Smooth muscle cell (in vitro differentiated cells): ENCODE results near the gene BNC1. TPM values are rescaled to one million over a fixed set of nuclear protein-coding genes. Genes with fewer than 3 reads are reported as not detected.

Source experiments
- DNase-seq: peaks from one replicate; lab custom pipeline; 2025; ENCODE audit not compliant: unreplicated experiment; lab: John Stamatoyannopoulos, UW
- H2AFZ ChIP-seq: fragments of 200-600 bp; sonication (generic); 2 replicates; pipeline ENCODE4 v1.6.0; 2016; ENCODE audit warnings: antibody characterized with exemption, low read depth, mild to moderate bottlenecking
- H3F3A ChIP-seq: fragments of 200-600 bp; sonication (generic); 2 replicates; pipeline ENCODE4 v1.6.0; 2017; ENCODE audit warnings: antibody characterized with exemption, low read depth
- H3K27ac ChIP-seq: fragments of 200-600 bp; sonication (generic); 2 replicates; pipeline ENCODE4 v1.5.1; 2016; ENCODE audit warnings: low read depth, mild to moderate bottlenecking
- H3K27me3 ChIP-seq: fragments of 200-600 bp; sonication (generic); 2 replicates; pipeline ENCODE4 v1.6.1; 2016; ENCODE audit warnings: low read depth, mild to moderate bottlenecking
- H3K36me3 ChIP-seq: fragments of 200-600 bp; sonication (generic); 2 replicates; pipeline ENCODE4 v1.5.1; 2016; ENCODE audit warnings: low read depth
- H3K4me1 ChIP-seq: fragments of 200-600 bp; sonication (generic); 2 replicates; pipeline ENCODE4 v1.5.1; 2016; ENCODE audit warnings: low read depth
- H3K4me2 ChIP-seq: fragments of 200-600 bp; sonication (generic); 2 replicates; pipeline ENCODE4 v1.6.0; 2016; ENCODE audit warnings: mild to moderate bottlenecking
- H3K4me3 ChIP-seq: fragments of 200-600 bp; sonication (generic); 2 replicates; pipeline ENCODE4 v1.5.1; 2016; ENCODE audit warnings: mild to moderate bottlenecking
- H3K79me2 ChIP-seq: fragments of 200-600 bp; sonication (generic); 2 replicates; pipeline ENCODE4 v1.6.0; 2016; ENCODE audit warnings: low read depth, mild to moderate bottlenecking
- H3K9ac ChIP-seq: fragments of 200-600 bp; sonication (generic); 2 replicates; pipeline ENCODE4 v1.6.0; 2016; ENCODE audit warnings: low read depth
- H3K9me3 ChIP-seq: fragments of 200-600 bp; sonication (generic); replicated peaks from 2 replicates; pipeline ENCODE4 v1.5.1; 2016; ENCODE audit warnings: low read depth
- H4K20me1 ChIP-seq: fragments of 200-600 bp; sonication (generic); 2 replicates; pipeline ENCODE4 v1.6.0; 2016; ENCODE audit warnings: low read depth
- CTCF ChIP-seq: fragments of 200-600 bp; sonication (generic); IDR thresholded peaks from 2 replicates; pipeline ENCODE4 v1.5.1; 2017; ENCODE audit warnings: borderline replicate concordance, mild to moderate bottlenecking, antibody characterized with exemption; ENCODE audit not compliant: insufficient read depth, poor library complexity, severe bottlenecking
- WGBS: methylation state at CpG from one replicate; pipeline ENCODE4 v1.1.7; 2016; ENCODE audit warnings: low lambda C conversion rate; 5-methylcytosine and 5-hydroxymethylcytosine counted together
- polyA plus RNA-seq: library from polyadenylated mRNA; unstranded; fragments of >200 nt; fragmentation: Nextera tagmentation; extraction: Ambion mirVana; gene quantifications from 2 replicates; pipeline ENCODE4 v1.2.1, GENCODE V29; 2016
- total RNA-seq: library from RNA; depleted of rRNA; stranded (reverse); fragments of >200 nt; gene quantifications from 2 replicates; pipeline ENCODE4 v1.2.3, GENCODE V29; 2014

Gene BNC1
- total and polyA plus RNA-seq, 2 experiments from 2014 or later = 0.42 to 4.3 TPM

- Histone ChIP-seq H4K20me1 (no peaks in the 10 kb centered on the region), H3K27ac (peak overlapping the region; percentile 79), H3K27me3 (no peaks in the 10 kb centered on the region), H3K79me2 (no peaks in the 10 kb centered on the region), H3K4me3 (no peak overlapping the region), H3K9ac (no peak overlapping the region), H3K4me2 (peak overlapping the region; percentile 69), H3K9me3 (no peaks in the 10 kb centered on the region), H2AFZ (no peak overlapping the region), H3K36me3 (no peaks in the 10 kb centered on the region), H3K4me1 (peaks cover 13% of the 10 kb centered on the region), H3F3A (peaks cover 24% of the 10 kb centered on the region)
- WGBS = 25% methylated on average over 9 of the region's 9 CpGs
- peak; percentile 25 for DNase-seq
- TF ChIP-seq CTCF = no peak
Observed at GRCh38 chr15:83323296-83323711, 38.8 kb upstream of the BNC1 start.

- H3K27ac ChIP-seq = peak overlapping the region; percentile 79
- peaks cover 24% of the 10 kb centered on the region for H3F3A ChIP-seq
- no peaks in the 10 kb centered on the region for H3K9me3 ChIP-seq
Observed at GRCh38 chr15:83322691-83323090, 38.2 kb upstream of the BNC1 start.

GRCh38 chr15:83322061-83322460 is 37.6 kb upstream of the BNC1 start:
- DNase-seq = no peak
- Histone ChIP-seq H4K20me1 (no peaks in the 10 kb centered on the region), H3K4me1 (peaks cover 13% of the 10 kb centered on the region), H3F3A (peaks cover 24% of the 10 kb centered on the region), H3K4me3 (no peak overlapping the region), H3K27ac (peak overlapping the region; percentile 79), H3K4me2 (peak overlapping the region; percentile 69), H3K36me3 (no peaks in the 10 kb centered on the region), H3K9ac (no peak overlapping the region), H3K79me2 (no peaks in the 10 kb centered on the region), H3K9me3 (no peaks in the 10 kb centered on the region), H3K27me3 (no peaks in the 10 kb centered on the region), H2AFZ (peak overlapping the region; percentile 14)
- 7% methylated on average over 6 of the region's 6 CpGs for WGBS
- no peak for TF ChIP-seq CTCF

More at GRCh38 chr15:83322691-83323090, 38.2 kb upstream of the BNC1 start:
- no peak for DNase-seq
- Histone ChIP-seq H4K20me1 (no peaks in the 10 kb centered on the region), H3K4me1 (peaks cover 13% of the 10 kb centered on the region), H3K79me2 (no peaks in the 10 kb centered on the region), H3K4me3 (no peak overlapping the region), H3K4me2 (peak overlapping the region; percentile 69), H3K36me3 (no peaks in the 10 kb centered on the region), H3K9ac (no peak overlapping the region), H2AFZ (no peak overlapping the region), H3K27me3 (no peaks in the 10 kb centered on the region)
- WGBS = 71% methylated on average over 3 of the region's 3 CpGs
- no peak for TF ChIP-seq CTCF

GRCh38 chr15:83320844-83321243 is 36.4 kb upstream of the BNC1 start:
- DNase-seq = no peak
- Histone ChIP-seq H3K27ac (no peak overlapping the region), H3K36me3 (no peaks in the 10 kb centered on the region), H2AFZ (no peak overlapping the region), H3K4me1 (peaks cover 13% of the 10 kb centered on the region), H3K4me3 (no peak overlapping the region), H3K79me2 (no peaks in the 10 kb centered on the region), H3K4me2 (peak overlapping the region; percentile 69), H4K20me1 (no peaks in the 10 kb centered on the region), H3K9me3 (no peaks in the 10 kb centered on the region), H3K9ac (no peak overlapping the region), H3K27me3 (no peaks in the 10 kb centered on the region), H3F3A (peaks cover 24% of the 10 kb centered on the region)
- no peak for TF ChIP-seq CTCF
